GM23248 (cell line): ENCODE data around the gene ANO1. TPM values are rescaled to one million over a fixed set of nuclear protein-coding genes. Genes with fewer than 3 reads are reported as not detected.

Experiments
- DNase-seq: peaks from one replicate; pipeline ENCODE4 v3.0.0-alpha.2; 2015
- H2AFZ ChIP-seq: fragments of 200-600 bp; sonication (generic); 2 replicates; pipeline ENCODE4 v1.6.1; 2016; ENCODE audit warnings: antibody characterized with exemption
- H3F3A ChIP-seq: fragments of 200-600 bp; sonication (generic); 2 replicates; pipeline ENCODE4 v1.6.1; 2016; ENCODE audit warnings: mild to moderate bottlenecking, antibody characterized with exemption, mixed run types; ENCODE audit not compliant: insufficient read depth
- H3K27ac ChIP-seq: fragments of 200-600 bp; sonication (generic); 2 replicates; pipeline ENCODE4 v1.5.1; 2016; ENCODE audit warnings: mild to moderate bottlenecking
- H3K27me3 ChIP-seq: fragments of 200-600 bp; sonication (generic); replicated peaks from 2 replicates; pipeline ENCODE4 v1.6.1; 2016; ENCODE audit warnings: mild to moderate bottlenecking; ENCODE audit not compliant: insufficient read depth
- H3K36me3 ChIP-seq: fragments of 200-600 bp; sonication (generic); 2 replicates; pipeline ENCODE4 v1.6.1; 2016; ENCODE audit warnings: low read depth, mild to moderate bottlenecking
- H3K4me1 ChIP-seq: fragments of 200-600 bp; sonication (generic); 2 replicates; pipeline ENCODE4 v1.6.1; 2016; ENCODE audit warnings: mild to moderate bottlenecking; ENCODE audit not compliant: insufficient read depth
- H3K4me2 ChIP-seq: fragments of 200-600 bp; sonication (generic); one replicate; pipeline ENCODE4 v1.6.1; 2016; ENCODE audit warnings: mild to moderate bottlenecking; ENCODE audit not compliant: unreplicated experiment
- H3K4me3 ChIP-seq: fragments of 200-600 bp; sonication (generic); 2 replicates; pipeline ENCODE4 v1.5.1; 2016; ENCODE audit warnings: mild to moderate bottlenecking
- H3K79me2 ChIP-seq: fragments of 200-600 bp; sonication (generic); 2 replicates; pipeline ENCODE4 v1.6.1; 2016; ENCODE audit warnings: mild to moderate bottlenecking; ENCODE audit not compliant: insufficient read depth
- H3K9ac ChIP-seq: fragments of 200-600 bp; sonication (generic); 2 replicates; pipeline ENCODE4 v1.6.1; 2016; ENCODE audit warnings: mild to moderate bottlenecking
- H3K9me2 ChIP-seq: fragments of 200-600 bp; sonication (generic); 2 replicates; pipeline ENCODE4 v1.6.1; 2016; ENCODE audit warnings: mixed run types, mild to moderate bottlenecking, moderate library complexity; ENCODE audit not compliant: insufficient read depth
- H3K9me3 ChIP-seq: fragments of 200-600 bp; sonication (generic); one replicate; pipeline ENCODE4 v1.6.1; 2017; ENCODE audit warnings: low read depth
- H4K20me1 ChIP-seq: fragments of 200-600 bp; sonication (generic); 2 replicates; pipeline ENCODE4 v1.6.0; 2016; ENCODE audit not compliant: insufficient read depth
- EZH2 ChIP-seq: fragments of 200-600 bp; sonication (generic); IDR thresholded peaks from 2 replicates; pipeline ENCODE4 v1.6.1; 2018; ENCODE audit warnings: antibody characterized with exemption, mild to moderate bottlenecking; ENCODE audit not compliant: insufficient read depth, poor library complexity, severe bottlenecking
- EZH2phosphoT487 ChIP-seq: fragments of 200-600 bp; sonication (generic); IDR thresholded peaks from 2 replicates; pipeline ENCODE4 v1.6.1; 2018; ENCODE audit warnings: antibody characterized with exemption, moderate library complexity, mild to moderate bottlenecking, low read depth; ENCODE audit not compliant: insufficient read depth
- WGBS, 2 experiments: methylation state at CpG; one replicate each; pipeline ENCODE4 v1.1.6; 2015 to 2017; ENCODE audit warnings: low lambda C conversion rate in 2 of 2, low coverage in 1 of 2; ENCODE audit errors: missing lambda C conversion rate in 2 of 2; 5-methylcytosine and 5-hydroxymethylcytosine counted together
- in situ Hi-C: fragments of 300-500 bp; cut with MboI; formaldehyde crosslinking; loops from 2 replicates; pipeline ENCODE4 v1.15.0; 2020
- polyA plus RNA-seq: library from polyadenylated mRNA; unstranded; fragments of >200 nt; fragmentation: Nextera tagmentation; extraction: Ambion mirVana; gene quantifications from 2 replicates; pipeline ENCODE4 v1.2.1, GENCODE V29; 2016
- total RNA-seq: library from RNA; depleted of rRNA; stranded (reverse); fragments of >200 nt; shearing (Covaris generic); gene quantifications from 2 replicates; pipeline ENCODE4 v1.2.3, GENCODE V29; 2014

Gene ANO1
- total and polyA plus RNA-seq, 2 experiments from 2014 or later: 0.97 TPM; not detected in 1

DNA sequence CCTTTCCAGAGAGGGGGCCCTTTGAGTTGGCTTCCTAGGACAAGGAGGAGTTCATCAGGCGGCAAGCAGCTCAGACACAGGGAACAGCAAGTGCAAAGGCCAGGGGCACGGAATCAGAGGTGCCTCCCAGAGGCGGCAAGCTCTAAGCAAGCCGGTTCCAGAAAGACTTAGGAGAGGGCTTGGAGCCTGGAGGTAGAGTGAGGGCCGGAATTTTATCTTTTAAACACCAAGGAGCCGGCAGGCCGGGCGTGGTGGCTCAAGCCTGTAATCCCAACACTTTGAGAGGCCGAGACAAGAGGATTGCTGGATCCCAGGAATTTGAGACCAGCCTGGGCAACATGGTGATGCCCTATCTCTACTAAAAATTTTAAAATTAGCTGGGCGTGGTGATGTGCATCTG lies 151.6 kb downstream of the ANO1 start:
- Histone ChIP-seq H3K4me2 (no peak overlapping the region), H2AFZ (no peak overlapping the region), H3K79me2 (no peaks in the 10 kb centered on the region), H3K4me1 (no peaks in the 10 kb centered on the region), H3K27me3 (peaks cover 50% of the 10 kb centered on the region), H3K9me2 (no peaks in the 10 kb centered on the region), H3F3A (peaks cover 14% of the 10 kb centered on the region), H3K4me3 (no peak overlapping the region), H3K9me3 (no peaks in the 10 kb centered on the region), H3K36me3 (no peaks in the 10 kb centered on the region), H4K20me1 (no peaks in the 10 kb centered on the region), H3K9ac (no peak overlapping the region), H3K27ac (no peak overlapping the region)
- no peak for TF ChIP-seq EZH2phosphoT487
- no peak for TF ChIP-seq EZH2
- 80 to 81% methylated on average over 9 to 10 of the region's 10 CpGs for WGBS, 2 experiments
- DNase-seq: no peak
- in situ Hi-C loops: no loop called here

DNA sequence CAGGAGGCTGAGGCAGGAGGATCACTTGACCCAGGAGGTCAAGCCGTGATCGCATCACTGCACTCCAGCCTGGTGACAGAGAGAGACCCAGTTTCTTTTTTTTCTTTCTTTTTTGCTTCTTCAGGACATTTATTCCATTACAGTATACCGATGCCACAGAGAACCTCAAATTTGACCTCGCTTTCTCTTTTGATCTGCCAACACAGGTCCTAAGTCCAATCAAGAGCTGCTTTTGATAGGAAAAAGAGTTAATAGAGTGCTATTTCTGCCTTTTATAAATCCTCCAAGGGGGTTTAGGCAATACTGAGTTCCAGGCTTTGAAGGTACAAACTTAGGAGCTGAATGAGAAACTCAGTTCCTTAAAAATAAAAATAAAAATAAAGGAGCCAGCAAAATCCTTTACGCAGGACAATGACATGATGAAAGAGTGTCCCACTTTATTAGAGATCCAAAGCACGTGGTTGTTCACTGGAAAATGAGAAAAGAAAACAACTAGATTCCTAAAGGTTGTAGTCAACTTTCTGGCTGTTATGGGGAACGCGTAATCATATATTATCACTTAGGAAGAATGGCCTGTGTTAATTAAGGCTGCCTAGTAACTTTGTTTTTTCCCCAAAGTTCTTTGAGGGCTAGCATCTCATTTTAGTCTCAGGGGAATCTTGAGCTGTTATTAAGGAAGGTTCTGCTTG lies 152.2 kb downstream of the ANO1 start:
- Histone ChIP-seq H3K4me3 (no peak overlapping the region), H3K4me2 (no peak overlapping the region), H3K4me1 (no peaks in the 10 kb centered on the region)

DNA sequence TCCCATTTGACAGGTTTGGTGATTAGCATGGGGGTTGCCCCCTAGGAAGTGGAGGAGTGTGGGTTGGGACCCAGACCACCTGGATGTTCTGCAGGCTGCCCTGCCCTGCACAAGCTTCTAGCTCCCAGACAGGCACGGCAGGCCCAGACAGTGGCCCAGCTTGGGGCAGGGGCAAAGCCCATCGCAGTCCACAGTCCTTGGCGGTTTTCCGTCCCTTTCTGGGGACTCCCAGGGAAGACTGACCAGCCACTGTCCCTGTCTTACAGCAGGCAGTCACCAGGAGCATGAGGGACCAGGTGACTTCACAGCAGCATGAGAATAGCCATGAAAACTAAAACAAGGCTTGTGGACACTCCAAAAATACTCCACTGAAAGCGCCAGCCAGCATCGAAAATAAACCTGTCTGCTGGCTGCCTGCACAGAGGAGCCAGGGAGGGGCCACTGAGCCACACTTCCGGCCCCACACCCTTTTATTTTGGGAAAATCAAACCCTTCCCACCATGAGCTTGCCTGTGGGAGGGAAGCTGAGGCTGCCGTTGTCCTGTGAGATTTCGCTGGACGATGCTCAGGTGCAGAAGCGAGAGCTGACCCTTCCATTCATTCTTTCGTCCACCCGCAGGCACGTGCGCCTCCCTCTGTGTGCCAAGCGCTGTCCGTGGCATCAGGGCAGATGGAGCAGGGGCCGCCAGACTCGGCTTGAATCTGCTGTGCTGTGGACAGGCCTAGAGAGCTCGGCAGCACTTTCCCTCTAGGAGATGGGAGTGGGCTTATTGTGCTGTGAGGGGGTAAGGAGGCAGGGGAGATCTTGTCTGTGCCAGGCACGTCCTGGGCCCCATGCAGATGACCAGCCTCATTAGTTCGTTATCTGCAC lies 153.0 kb downstream of the ANO1 start:
- no peak overlapping the region for H3K27ac ChIP-seq
- peaks cover 39% of the 10 kb centered on the region for H3K27me3 ChIP-seq
- H3K9me2 ChIP-seq: no peaks in the 10 kb centered on the region
- no peak overlapping the region for H3K4me2 ChIP-seq
- no peaks in the 10 kb centered on the region for H3K9me3 ChIP-seq
- no peak for DNase-seq
- no peaks in the 10 kb centered on the region for H3K36me3 ChIP-seq
- H3K9ac ChIP-seq: no peak overlapping the region
- no peaks in the 10 kb centered on the region for H4K20me1 ChIP-seq
- no peak for TF ChIP-seq EZH2
- no peak for TF ChIP-seq EZH2phosphoT487
- H2AFZ ChIP-seq: no peak overlapping the region
- H3K4me1 ChIP-seq: no peaks in the 10 kb centered on the region
- H3K4me3 ChIP-seq: no peak overlapping the region
- in situ Hi-C loops: no loop called here
- 69 to 71% methylated on average over 22 of the region's 22 CpGs for WGBS, 2 experiments
- peaks cover 14% of the 10 kb centered on the region for H3F3A ChIP-seq
- H3K79me2 ChIP-seq: no peaks in the 10 kb centered on the region

More for the DNA sequence above, 152.2 kb downstream of the ANO1 start:
- Histone ChIP-seq H3K79me2 (no peaks in the 10 kb centered on the region), H3K27me3 (peaks cover 45% of the 10 kb centered on the region), H3K27ac (no peak overlapping the region), H3K36me3 (no peaks in the 10 kb centered on the region), H3F3A (peaks cover 14% of the 10 kb centered on the region), H3K9me3 (no peaks in the 10 kb centered on the region), H2AFZ (no peak overlapping the region), H3K9me2 (no peaks in the 10 kb centered on the region), H4K20me1 (no peaks in the 10 kb centered on the region), H3K9ac (no peak overlapping the region)
- TF ChIP-seq EZH2phosphoT487 (no peak), EZH2 (no peak)
- WGBS, 2 experiments: 70 to 72% methylated on average over 8 of the region's 8 CpGs
- no peak for DNase-seq
- in situ Hi-C loops: no loop called here

DNA sequence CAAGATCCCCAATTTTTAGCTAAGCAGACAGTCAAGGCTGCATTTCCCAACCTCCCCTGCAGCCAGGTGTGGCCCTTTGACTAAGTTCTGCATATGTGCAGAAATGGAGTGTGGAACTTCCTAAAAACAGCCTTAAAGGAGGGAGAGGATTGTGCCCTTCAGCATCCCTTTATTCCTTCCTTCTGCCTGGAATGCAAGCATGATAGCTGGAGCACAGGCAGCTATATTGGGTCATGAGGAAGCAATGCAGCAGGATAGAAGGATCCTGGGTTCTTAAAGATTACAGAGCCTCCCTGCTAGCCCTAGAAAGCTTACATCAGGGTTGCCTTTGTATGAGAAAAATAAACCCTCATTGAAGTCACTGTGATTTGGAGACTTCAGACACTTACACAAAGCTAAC lies 154.9 kb downstream of the ANO1 start:
- no peak for DNase-seq
- Histone ChIP-seq H3K9me2 (no peaks in the 10 kb centered on the region), H2AFZ (no peak overlapping the region), H3K27me3 (peaks cover 30% of the 10 kb centered on the region), H3K4me3 (no peak overlapping the region), H3K79me2 (no peaks in the 10 kb centered on the region), H3K9me3 (no peaks in the 10 kb centered on the region), H3K4me2 (no peak overlapping the region), H3K4me1 (no peaks in the 10 kb centered on the region), H4K20me1 (no peaks in the 10 kb centered on the region), H3K9ac (no peak overlapping the region), H3K27ac (no peak overlapping the region), H3F3A (peaks cover 14% of the 10 kb centered on the region), H3K36me3 (no peaks in the 10 kb centered on the region)
- in situ Hi-C loops: no loop called here
- no peak for TF ChIP-seq EZH2
- TF ChIP-seq EZH2phosphoT487: no peak
